Activated CD8-positive, alpha-beta T cell treated with anti-CD3 and anti-CD28 coated beads for 36 hours (primary cell): ENCODE measurements around the gene RNU7-1. TPM values are rescaled to one million over a fixed set of nuclear protein-coding genes. Genes with fewer than 3 reads are reported as not detected.

Source experiments
- ATAC-seq: fragments of 200-7000 bp; cut with Tn5 transposase; one replicate; pipeline ENCODE4 v1.10.0; 2021; ENCODE audit warnings: mild to moderate bottlenecking, moderate library complexity
- CTCF ChIA-PET: fragments of 350-600 bp; sonication (Branson Sonifier 250); formaldehyde crosslinking; loops from one replicate; lab custom pipeline; 2021; ENCODE audit warnings: antibody characterized with exemption; lab: Charles Lee
- POLR2A ChIA-PET: fragments of 350-600 bp; sonication (Branson Sonifier 250); formaldehyde crosslinking; loops from one replicate; lab custom pipeline; 2021; ENCODE audit warnings: antibody characterized with exemption; lab: Charles Lee
- DNase-seq: peaks from one replicate; pipeline ENCODE4 v3.0.0-alpha.2; 2020
- H3K27ac Mint-ChIP-seq: one replicate; pipeline ENCODE4 v1.8.0; 2021; ENCODE audit warnings: mild to moderate bottlenecking, mixed read lengths
- H3K27me3 Mint-ChIP-seq: one replicate; pipeline ENCODE4 v1.8.0; 2021; ENCODE audit warnings: mixed read lengths
- H3K36me3 Mint-ChIP-seq: one replicate; pipeline ENCODE4 v1.8.0; 2021; ENCODE audit warnings: low read depth, mixed read lengths
- H3K4me1 Mint-ChIP-seq: one replicate; pipeline ENCODE4 v1.8.0; 2021; ENCODE audit warnings: low read depth, mixed read lengths
- H3K4me3 Mint-ChIP-seq: one replicate; pipeline ENCODE4 v1.8.0; 2021; ENCODE audit warnings: mild to moderate bottlenecking, moderate library complexity, mixed read lengths
- H3K9me3 Mint-ChIP-seq: one replicate; pipeline ENCODE4 v1.8.0; 2021; ENCODE audit warnings: mixed read lengths
- intact Hi-C: fragments of 100-400 bp; cut with micrococcal nuclease; formaldehyde crosslinking; loops from one replicate; pipeline ENCODE4 v1.10.0; 2022
- total RNA-seq, 2 experiments: library from RNA; stranded (reverse); gene quantifications; one replicate each; pipeline ENCODE4 v1.2.3, GENCODE V29; 2021
- TF ChIP-seq, protein P1 (sequence below): fragments of 200-600 bp; IDR thresholded peaks from one replicate; pipeline ENCODE4 v1.8.0; 2022; ENCODE audit warnings: antibody characterized with exemption, mild to moderate bottlenecking

Gene RNU7-1
- total RNA-seq, 2 experiments from 2014 or later = not detected

DNA sequence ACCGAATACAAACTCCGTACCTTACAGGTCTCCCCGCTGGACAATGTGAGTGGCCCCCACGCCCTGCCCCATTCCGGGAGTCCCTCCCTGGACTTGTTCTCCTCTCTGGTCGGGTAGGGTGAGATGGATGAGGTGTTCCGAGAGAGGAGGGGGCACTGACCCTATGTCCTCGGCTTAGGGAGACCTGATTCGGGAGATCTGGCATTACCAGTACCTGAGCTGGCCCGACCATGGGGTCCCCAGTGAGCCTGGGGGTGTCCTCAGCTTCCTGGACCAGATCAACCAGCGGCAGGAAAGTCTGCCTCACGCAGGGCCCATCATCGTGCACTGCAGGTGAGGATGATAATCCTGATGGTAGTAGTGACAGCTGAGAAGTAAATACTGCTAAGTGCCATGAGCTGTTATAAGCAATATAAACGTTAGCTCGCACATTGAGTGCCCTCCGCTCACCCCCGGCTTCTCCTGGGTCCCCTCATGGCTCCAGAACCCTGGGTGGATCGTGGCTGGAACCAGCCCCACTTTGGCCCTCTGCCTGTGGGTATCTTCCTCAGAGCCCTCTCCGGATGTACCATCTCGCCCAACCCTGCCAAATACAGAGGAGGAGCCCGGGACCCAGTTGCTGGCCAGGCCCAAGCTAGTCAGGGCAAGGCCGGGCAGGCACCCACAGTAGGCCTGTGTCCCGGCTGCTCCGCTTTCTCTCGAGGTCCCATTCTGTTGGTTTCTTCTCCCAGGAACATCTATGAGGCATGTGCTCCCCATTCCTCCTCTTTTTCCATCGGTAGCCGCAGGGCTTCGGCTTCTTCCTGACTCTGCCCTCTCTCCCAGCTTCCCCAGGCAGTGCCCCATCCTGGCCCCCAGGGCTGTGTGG lies 14.4 kb downstream of the RNU7-1 start:
- peak overlapping the region; percentile 93 for H3K27ac Mint-ChIP-seq
- CTCF ChIA-PET = interaction anchor here (1.0 to 13.5 kb wide), 7 partner anchors 10 to 152 kb away, joined by 3 to 460 read pairs (median 6); partner anchors contain the start of genes C12orf57, PTPN6 and RNU7-1
- intact Hi-C loops = no loop called here
- no peak for ATAC-seq
- peak; percentile 45 for DNase-seq
- no peaks in the 10 kb centered on the region for H3K9me3 Mint-ChIP-seq
- peak overlapping the region; percentile 95 for H3K4me3 Mint-ChIP-seq
- H3K27me3 Mint-ChIP-seq = no peaks in the 10 kb centered on the region
- peaks cover 85% of the 10 kb centered on the region for H3K36me3 Mint-ChIP-seq
- POLR2A ChIA-PET = interaction anchor here (0.5 to 25.2 kb wide), 10 partner anchors 11 to 348 kb away, joined by 3 to 1266 read pairs (median 3); partner anchors contain the start of genes ATN1, C12orf57, MLF2 and PTPN6
- TF ChIP-seq, protein P1, sequence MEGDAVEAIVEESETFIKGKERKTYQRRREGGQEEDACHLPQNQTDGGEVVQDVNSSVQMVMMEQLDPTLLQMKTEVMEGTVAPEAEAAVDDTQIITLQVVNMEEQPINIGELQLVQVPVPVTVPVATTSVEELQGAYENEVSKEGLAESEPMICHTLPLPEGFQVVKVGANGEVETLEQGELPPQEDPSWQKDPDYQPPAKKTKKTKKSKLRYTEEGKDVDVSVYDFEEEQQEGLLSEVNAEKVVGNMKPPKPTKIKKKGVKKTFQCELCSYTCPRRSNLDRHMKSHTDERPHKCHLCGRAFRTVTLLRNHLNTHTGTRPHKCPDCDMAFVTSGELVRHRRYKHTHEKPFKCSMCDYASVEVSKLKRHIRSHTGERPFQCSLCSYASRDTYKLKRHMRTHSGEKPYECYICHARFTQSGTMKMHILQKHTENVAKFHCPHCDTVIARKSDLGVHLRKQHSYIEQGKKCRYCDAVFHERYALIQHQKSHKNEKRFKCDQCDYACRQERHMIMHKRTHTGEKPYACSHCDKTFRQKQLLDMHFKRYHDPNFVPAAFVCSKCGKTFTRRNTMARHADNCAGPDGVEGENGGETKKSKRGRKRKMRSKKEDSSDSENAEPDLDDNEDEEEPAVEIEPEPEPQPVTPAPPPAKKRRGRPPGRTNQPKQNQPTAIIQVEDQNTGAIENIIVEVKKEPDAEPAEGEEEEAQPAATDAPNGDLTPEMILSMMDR = no peak
- H3K4me1 Mint-ChIP-seq = peaks cover 86% of the 10 kb centered on the region

DNA sequence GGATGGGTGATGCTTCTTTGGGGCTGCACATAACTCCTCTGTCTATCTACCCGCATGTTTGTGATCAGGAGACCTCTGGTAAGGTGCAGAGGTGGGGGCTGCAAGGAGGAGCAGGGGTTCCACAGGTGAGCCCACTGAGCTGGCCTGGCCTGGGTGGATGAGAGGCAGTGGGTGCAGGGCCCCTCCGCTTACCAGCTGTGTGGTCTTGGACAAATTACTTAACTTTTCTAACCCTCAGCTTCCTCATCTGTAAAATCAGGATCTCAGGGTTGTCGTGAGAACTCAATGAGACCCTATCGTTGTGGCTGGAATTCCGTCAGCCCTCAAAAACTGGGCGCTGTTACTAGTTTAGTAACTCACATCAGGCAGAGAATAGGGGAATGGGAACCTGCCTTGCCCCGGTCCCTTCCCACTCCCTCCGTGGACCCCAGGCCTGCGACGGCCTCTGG lies 15.0 kb downstream of the RNU7-1 start:
- peak overlapping the region; percentile 93 for H3K27ac Mint-ChIP-seq
- ChIA-PET CTCF (interaction anchor here (1.0 to 13.5 kb wide), 7 partner anchors 10 to 151 kb away, joined by 3 to 460 read pairs (median 6); partner anchors contain the start of genes C12orf57, PTPN6 and RNU7-1), POLR2A (interaction anchor here (0.5 to 25.2 kb wide), 11 partner anchors 10 to 348 kb away, joined by 3 to 1266 read pairs (median 3); partner anchors contain the start of genes ATN1, C12orf57, MLF2 and PTPN6)
- H3K9me3 Mint-ChIP-seq = no peaks in the 10 kb centered on the region
- intact Hi-C loops = no loop called here
- peak overlapping the region; percentile 95 for H3K4me3 Mint-ChIP-seq
- no peak for DNase-seq
- H3K36me3 Mint-ChIP-seq = peaks cover 79% of the 10 kb centered on the region
- H3K27me3 Mint-ChIP-seq = no peaks in the 10 kb centered on the region
- H3K4me1 Mint-ChIP-seq = peaks cover 86% of the 10 kb centered on the region
- TF ChIP-seq, protein P1 = no peak
- ATAC-seq = no peak

- TF ChIP-seq, protein P1 = no peak
- Mint-ChIP-seq H3K36me3 (peaks cover 73% of the 10 kb centered on the region), H3K4me3 (peak overlapping the region; percentile 95), H3K4me1 (peaks cover 89% of the 10 kb centered on the region), H3K27ac (peak overlapping the region; percentile 93), H3K27me3 (no peaks in the 10 kb centered on the region), H3K9me3 (no peaks in the 10 kb centered on the region)
- ChIA-PET CTCF (interaction anchor here (0.7 to 13.5 kb wide), 8 partner anchors 9 to 150 kb away, joined by 3 to 460 read pairs (median 5); partner anchors contain the start of genes C12orf57, PTPN6, RNU7-1 and SPSB2), POLR2A (interaction anchor here (0.5 to 25.2 kb wide), 10 partner anchors 9 to 516 kb away, joined by 3 to 1266 read pairs (median 4); partner anchors contain the start of genes ATN1, C12orf57, PTPN6 and RNU7-1)
- peak; percentile 37 for ATAC-seq
- DNase-seq = peak; percentile 85
- intact Hi-C loops = no loop called here
Measured at GRCh38 chr12:6959058-6959804, 15.6 kb downstream of the RNU7-1 start.

DNA sequence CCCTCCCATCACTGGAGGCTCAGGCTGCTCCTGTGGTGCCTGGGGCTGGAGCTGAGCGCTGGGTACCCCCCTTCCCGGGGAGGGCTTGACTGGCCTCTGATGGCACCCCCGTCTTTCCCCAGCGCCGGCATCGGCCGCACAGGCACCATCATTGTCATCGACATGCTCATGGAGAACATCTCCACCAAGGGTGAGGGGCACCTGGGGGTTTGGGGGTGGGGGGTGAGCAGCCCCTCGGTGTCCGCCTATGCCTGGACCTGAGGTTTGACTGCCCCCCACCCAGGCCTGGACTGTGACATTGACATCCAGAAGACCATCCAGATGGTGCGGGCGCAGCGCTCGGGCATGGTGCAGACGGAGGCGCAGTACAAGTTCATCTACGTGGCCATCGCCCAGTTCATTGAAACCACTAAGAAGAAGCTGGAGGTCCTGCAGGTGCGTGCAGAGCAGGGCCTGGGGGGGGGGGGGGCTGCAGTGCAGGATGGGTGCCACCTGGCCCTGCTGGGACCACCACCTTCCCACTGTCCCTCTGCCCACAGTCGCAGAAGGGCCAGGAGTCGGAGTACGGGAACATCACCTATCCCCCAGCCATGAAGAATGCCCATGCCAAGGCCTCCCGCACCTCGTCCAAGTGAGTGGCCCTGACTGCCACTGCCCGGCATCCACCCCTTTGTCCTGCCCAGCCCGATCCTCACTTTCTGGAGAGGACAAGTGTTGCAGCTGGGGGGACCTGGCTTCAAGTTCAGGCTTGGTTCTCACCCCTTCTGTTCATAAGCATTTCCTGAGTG lies 16.4 kb downstream of the RNU7-1 start:
- no peaks in the 10 kb centered on the region for H3K27me3 Mint-ChIP-seq
- CTCF ChIA-PET = interaction anchor here (0.7 to 13.5 kb wide), 11 partner anchors 8 to 91 kb away, joined by 3 to 460 read pairs (median 4); partner anchors contain the start of genes C12orf57, PTPN6, RNU7-1 and SPSB2
- peaks cover 72% of the 10 kb centered on the region for H3K36me3 Mint-ChIP-seq
- intact Hi-C loops = loop anchor here (2.0 kb wide), 1 partner anchor 15 kb away; the partner anchor contains the start of gene C12orf57
- peak overlapping the region; percentile 93 for H3K27ac Mint-ChIP-seq
- POLR2A ChIA-PET = interaction anchor here (0.6 to 25.2 kb wide), 10 partner anchors 8 to 516 kb away, joined by 3 to 1266 read pairs (median 4); partner anchors contain the start of genes ATN1, C12orf57, EMG1 and PTPN6
- peaks cover 89% of the 10 kb centered on the region for H3K4me1 Mint-ChIP-seq
- peak overlapping the region; percentile 95 for H3K4me3 Mint-ChIP-seq
- DNase-seq (no peak), ATAC-seq (no peak)
- TF ChIP-seq, protein P1 = no peak
- no peaks in the 10 kb centered on the region for H3K9me3 Mint-ChIP-seq
